MCF 10A (cell line): ENCODE data around the gene PCDHA2. TPM values are rescaled to one million over a fixed set of nuclear protein-coding genes. Genes with fewer than 3 reads are reported as not detected.

Experiments
- Bru-seq: library from RNA; stranded (reverse); fragments of 400-500 nt; gene quantifications from one replicate; lab custom pipeline; 2021; lab: Mats Ljungman, UMichigan
- BruChase-seq, 2 experiments: library from RNA; stranded (reverse); fragments of 400-500 nt; gene quantifications; one replicate each; lab custom pipeline; 2021; lab: Mats Ljungman, UMichigan
- BruUV-seq: library from RNA; stranded (reverse); fragments of 400-500 nt; replicated peaks from 2 replicates; lab custom pipeline; 2021; lab: Mats Ljungman, UMichigan
- CTCF ChIA-PET: fragments of 300-600 bp; sonication (Branson Sonifier 250); formaldehyde crosslinking; extraction: SDS; loops from one replicate; lab custom pipeline; 2021; ENCODE audit warnings: antibody characterized with exemption, inconsistent platforms; lab: Yijun Ruan, JAX
- POLR2A ChIA-PET: fragments of 300-600, 350-650 bp; sonication (Branson Sonifier 250); formaldehyde crosslinking; extraction: SDS; loops from one replicate; lab custom pipeline; 2020; ENCODE audit warnings: antibody characterized with exemption, inconsistent platforms; lab: Yijun Ruan, JAX
- DNase-seq: peaks from one replicate; pipeline ENCODE4 v3.0.0-alpha.2; 2018; ENCODE audit not compliant: unreplicated experiment
- H3K27ac Mint-ChIP-seq: one replicate; pipeline ENCODE4 v1.8.0; 2022; ENCODE audit warnings: mild to moderate bottlenecking, low read depth, mixed read lengths; ENCODE audit not compliant: unreplicated experiment
- H3K27me3 Mint-ChIP-seq: one replicate; pipeline ENCODE4 v1.8.0; 2022; ENCODE audit warnings: mixed read lengths; ENCODE audit not compliant: insufficient read depth, unreplicated experiment
- H3K36me3 Mint-ChIP-seq: one replicate; pipeline ENCODE4 v1.8.0; 2022; ENCODE audit warnings: mild to moderate bottlenecking, moderate library complexity, mixed read lengths; ENCODE audit not compliant: insufficient read depth, unreplicated experiment
- H3K4me1 Mint-ChIP-seq: one replicate; pipeline ENCODE4 v1.8.0; 2022; ENCODE audit warnings: mixed read lengths; ENCODE audit not compliant: insufficient read depth, unreplicated experiment
- H3K4me3 Mint-ChIP-seq: one replicate; pipeline ENCODE4 v1.8.0; 2022; ENCODE audit warnings: mild to moderate bottlenecking, moderate library complexity, mixed read lengths; ENCODE audit not compliant: unreplicated experiment
- H3K9me3 Mint-ChIP-seq: one replicate; pipeline ENCODE4 v1.8.0; 2022; ENCODE audit warnings: mixed read lengths; ENCODE audit not compliant: unreplicated experiment
- intact Hi-C: fragments of 100-400 bp; cut with micrococcal nuclease; formaldehyde crosslinking; loops from 2 replicates; pipeline ENCODE4 v1.14.1; 2022
- long read RNA-seq: library from polyadenylated mRNA; stranded (forward); transcript quantifications from one replicate; pipeline ENCODE4 v2.0.0, GENCODE V29; 2022
- total RNA-seq: library from RNA; stranded (reverse); gene quantifications from 2 replicates; pipeline ENCODE4 v1.2.3, GENCODE V29; 2022
- TF ChIP-seq, protein P1 (sequence below): fragments of 200-600 bp; IDR thresholded peaks from one replicate; pipeline ENCODE4 v1.8.0; 2022; ENCODE audit warnings: antibody characterized with exemption, mild to moderate bottlenecking; ENCODE audit not compliant: unreplicated experiment

The PCDHA2 gene
- total RNA-seq (not detected in 2 replicates), Bru-seq, nascent RNA (not detected), BruChase-seq, experiment 1, labeled RNA remaining after a 6-hour chase (percentile 28 among the genes with signal in this experiment), BruChase-seq, experiment 2, labeled RNA remaining after a 2-hour chase (percentile 15 among the genes with signal in this experiment)
- long read RNA-seq = 0 reads

DNA sequence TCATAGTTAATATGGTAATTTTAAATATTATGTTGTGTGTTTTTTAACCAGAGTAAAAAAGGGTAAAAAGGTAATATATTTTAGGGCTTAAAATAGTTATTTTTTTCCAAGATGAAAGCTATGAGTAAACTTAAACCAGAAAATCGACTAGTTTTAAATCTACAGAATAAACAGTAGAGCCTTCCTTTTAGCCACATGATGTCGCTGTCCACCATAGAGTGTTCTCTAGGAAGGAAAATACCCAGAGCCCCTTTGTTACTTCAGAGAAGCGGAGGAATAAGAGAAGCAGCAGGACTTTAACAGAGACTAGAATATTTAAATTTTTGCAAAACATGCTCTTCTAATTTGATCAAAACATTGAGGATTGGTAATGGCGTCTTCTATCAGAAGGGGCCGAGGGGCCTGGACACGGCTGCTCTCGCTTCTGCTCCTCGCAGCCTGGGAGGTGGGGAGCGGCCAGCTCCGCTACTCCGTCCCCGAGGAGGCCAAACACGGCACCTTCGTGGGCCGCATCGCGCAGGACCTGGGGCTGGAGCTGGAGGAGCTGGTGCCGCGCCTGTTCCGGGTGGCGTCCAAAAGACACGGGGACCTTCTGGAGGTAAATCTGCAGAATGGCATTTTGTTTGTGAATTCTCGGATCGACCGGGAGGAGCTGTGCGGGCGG lies at the start of gene PCDHA2:
TSS of gene PCDHA2 (plus strand) at position 258 of the 664 bp plus-strand sequence.
- no peak for DNase-seq
- TF ChIP-seq, protein P1, sequence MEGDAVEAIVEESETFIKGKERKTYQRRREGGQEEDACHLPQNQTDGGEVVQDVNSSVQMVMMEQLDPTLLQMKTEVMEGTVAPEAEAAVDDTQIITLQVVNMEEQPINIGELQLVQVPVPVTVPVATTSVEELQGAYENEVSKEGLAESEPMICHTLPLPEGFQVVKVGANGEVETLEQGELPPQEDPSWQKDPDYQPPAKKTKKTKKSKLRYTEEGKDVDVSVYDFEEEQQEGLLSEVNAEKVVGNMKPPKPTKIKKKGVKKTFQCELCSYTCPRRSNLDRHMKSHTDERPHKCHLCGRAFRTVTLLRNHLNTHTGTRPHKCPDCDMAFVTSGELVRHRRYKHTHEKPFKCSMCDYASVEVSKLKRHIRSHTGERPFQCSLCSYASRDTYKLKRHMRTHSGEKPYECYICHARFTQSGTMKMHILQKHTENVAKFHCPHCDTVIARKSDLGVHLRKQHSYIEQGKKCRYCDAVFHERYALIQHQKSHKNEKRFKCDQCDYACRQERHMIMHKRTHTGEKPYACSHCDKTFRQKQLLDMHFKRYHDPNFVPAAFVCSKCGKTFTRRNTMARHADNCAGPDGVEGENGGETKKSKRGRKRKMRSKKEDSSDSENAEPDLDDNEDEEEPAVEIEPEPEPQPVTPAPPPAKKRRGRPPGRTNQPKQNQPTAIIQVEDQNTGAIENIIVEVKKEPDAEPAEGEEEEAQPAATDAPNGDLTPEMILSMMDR = no peak
- Mint-ChIP-seq H3K4me1 (no peaks in the 10 kb centered on the region), H3K4me3 (no peak within 1 kb of the TSS), H3K27me3 (no peaks in the 10 kb centered on the region), H3K9me3 (peaks cover 15% of the 10 kb centered on the region), H3K27ac (no peak within 1 kb of the TSS), H3K36me3 (no peaks in the 10 kb centered on the region)
- BruUV-seq = no TSS peak
- CTCF ChIA-PET = interaction anchor here (0.9 to 1.1 kb wide), 3 partner anchors 11 to 423 kb away, joined by 3 read pairs; no protein-coding TSS in a partner anchor
- intact Hi-C loops = no loop called here
- POLR2A ChIA-PET = no interaction called here

DNA sequence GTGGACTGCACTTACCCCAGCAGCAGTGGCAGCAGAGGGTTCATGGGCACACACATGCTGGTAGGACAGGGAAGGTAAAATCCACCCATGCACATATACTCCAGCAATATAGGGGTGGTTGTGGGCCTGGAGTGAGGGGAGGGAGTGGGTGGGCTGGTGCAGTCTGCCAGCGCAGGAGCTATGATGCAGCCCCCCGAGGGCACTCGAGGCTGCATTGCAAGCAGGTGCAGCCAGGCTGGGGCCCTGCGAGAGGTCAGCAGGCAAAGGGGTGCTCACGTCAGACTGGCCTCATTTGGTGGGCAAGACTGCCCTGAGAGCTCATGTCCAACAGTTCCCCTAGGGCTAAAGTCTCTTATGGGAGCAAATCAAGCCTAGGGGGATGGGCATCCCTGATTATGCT lies 41.1 kb upstream of the PCDHA2 start:
- intact Hi-C loops = no loop called here
- Mint-ChIP-seq H3K4me1 (no peaks in the 10 kb centered on the region), H3K27ac (no peak overlapping the region), H3K36me3 (no peaks in the 10 kb centered on the region), H3K27me3 (no peaks in the 10 kb centered on the region), H3K9me3 (peaks cover 71% of the 10 kb centered on the region), H3K4me3 (no peak overlapping the region)
- TF ChIP-seq, protein P1 = no peak
- BruUV-seq = no TSS peak
- ChIA-PET CTCF (no interaction called here), POLR2A (no interaction called here)
- no peak for DNase-seq

DNA sequence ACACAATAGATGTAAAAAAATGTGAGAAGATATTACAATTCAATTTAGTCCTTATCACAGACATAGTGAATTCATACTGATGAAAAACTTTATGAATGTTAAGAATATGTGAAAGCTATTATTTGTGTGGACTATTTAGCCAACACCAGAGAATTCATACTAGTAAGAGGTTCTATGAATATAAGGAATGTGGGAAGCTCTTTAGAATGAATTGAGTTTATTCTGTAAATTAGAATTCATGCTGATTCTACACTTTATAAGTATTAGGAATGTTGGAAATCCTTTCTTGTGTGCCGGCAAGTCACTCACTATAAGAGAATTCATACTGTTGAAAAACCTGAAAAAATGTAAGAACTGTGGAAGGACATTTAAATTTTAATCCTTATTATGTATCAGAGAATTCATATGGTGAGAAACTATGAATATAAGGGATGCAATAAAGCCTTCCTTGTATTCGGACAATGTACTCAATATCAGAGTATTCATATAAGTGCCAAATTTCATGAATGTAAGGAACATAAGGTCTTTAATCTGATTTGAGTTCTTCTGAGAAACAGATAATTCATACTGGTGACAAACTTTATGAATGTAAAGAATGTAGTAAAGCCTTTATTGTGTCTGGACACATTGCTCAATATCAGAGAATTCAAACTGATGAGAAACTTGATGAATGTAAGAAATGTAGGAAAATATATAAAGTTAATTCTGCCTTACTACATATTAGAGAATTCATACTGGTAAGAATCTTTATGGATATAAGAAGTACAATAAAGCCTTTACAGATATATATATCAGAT lies 30.3 kb upstream of the PCDHA2 start:
- no peak overlapping the region for H3K27ac Mint-ChIP-seq
- H3K36me3 Mint-ChIP-seq = no peaks in the 10 kb centered on the region
- DNase-seq = no peak
- no peaks in the 10 kb centered on the region for H3K27me3 Mint-ChIP-seq
- no peaks in the 10 kb centered on the region for H3K4me1 Mint-ChIP-seq
- peaks cover 41% of the 10 kb centered on the region for H3K9me3 Mint-ChIP-seq
- H3K4me3 Mint-ChIP-seq = no peak overlapping the region
- TF ChIP-seq, protein P1 = no peak
- POLR2A ChIA-PET = no interaction called here
- no TSS peak for BruUV-seq
- CTCF ChIA-PET = no interaction called here
- intact Hi-C loops = no loop called here

DNA sequence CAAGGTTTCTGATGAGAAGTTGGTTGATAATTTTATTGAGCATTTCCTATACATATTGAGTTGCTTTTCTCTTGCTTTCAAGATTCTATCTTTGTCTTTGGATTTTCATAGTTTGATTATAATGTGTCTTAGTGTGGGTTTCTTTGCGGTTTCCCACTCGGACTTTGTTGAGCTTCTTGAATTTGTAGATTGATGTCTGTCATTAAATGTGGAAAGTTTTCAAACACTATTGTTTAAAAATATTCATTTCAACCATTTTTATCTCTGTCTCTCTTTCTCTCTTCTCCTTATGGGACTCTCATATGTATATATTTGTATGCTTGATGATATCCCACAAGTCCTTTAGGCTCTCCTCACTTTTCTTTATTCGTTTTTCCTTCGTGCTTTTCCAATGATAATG lies 27.2 kb upstream of the PCDHA2 start:
- Mint-ChIP-seq H3K27ac (no peak overlapping the region), H3K36me3 (no peaks in the 10 kb centered on the region), H3K4me1 (no peaks in the 10 kb centered on the region), H3K9me3 (peaks cover 62% of the 10 kb centered on the region), H3K4me3 (no peak overlapping the region), H3K27me3 (no peaks in the 10 kb centered on the region)
- no TSS peak for BruUV-seq
- TF ChIP-seq, protein P1 = no peak
- no peak for DNase-seq
- CTCF ChIA-PET = interaction anchor here (0.7 kb wide), 1 partner anchor 10 kb away, joined by 3 read pairs; no protein-coding TSS in a partner anchor
- intact Hi-C loops = no loop called here
- POLR2A ChIA-PET = interaction anchor here (0.6 kb wide), 1 partner anchor 385 kb away, joined by 3 read pairs; no protein-coding TSS in a partner anchor
